ENCODE results near the gene LCN15.
"Not testable (repeated sequence)": the region's sequence is repeated elsewhere in the genome, so short reads cannot be mapped to it uniquely, and the experiment has no call there.

Gene LCN15

GRCh38 chr9:136722093-136722968 is 42.0 kb downstream of the LCN15 start:
- no peak for DNase-seq (ENCODE audit: low spot score)

- no peak for DNase-seq (ENCODE audit: low spot score)
These were observed 42.8 kb downstream of the LCN15 start for GRCh38 chr9:136721339-136722092.

- DNase-seq (ENCODE audit: low spot score) = no peak
These were observed 43.4 kb downstream of the LCN15 start for GRCh38 chr9:136720898-136721338.

- no peak for DNase-seq (ENCODE audit: low spot score)
These were observed 43.9 kb downstream of the LCN15 start for GRCh38 chr9:136720251-136720897.

GRCh38 chr9:136719195-136719880 is 45.0 kb downstream of the LCN15 start:
- no peak for DNase-seq (ENCODE audit: low spot score)

- DNase-seq (ENCODE audit: low spot score) = no peak
These were observed 45.7 kb downstream of the LCN15 start for GRCh38 chr9:136718345-136719194.

- DNase-seq (ENCODE audit: low spot score) = no peak
These were observed 46.9 kb downstream of the LCN15 start for GRCh38 chr9:136717399-136717798.

- no peak for DNase-seq (ENCODE audit: low spot score)
These were observed 49.4 kb downstream of the LCN15 start for GRCh38 chr9:136714893-136715274.

GRCh38 chr9:136714096-136714892 is 50.0 kb downstream of the LCN15 start:
- no peak for DNase-seq (ENCODE audit: low spot score)

GRCh38 chr9:136713550-136713949 is 50.8 kb downstream of the LCN15 start:
- no peak for DNase-seq (ENCODE audit: low spot score)

- DNase-seq (ENCODE audit: low spot score) = no peak
These were observed 51.4 kb downstream of the LCN15 start for GRCh38 chr9:136712690-136713544.

- no peak for DNase-seq (ENCODE audit: low spot score)
These were observed 52.3 kb downstream of the LCN15 start, which contains the start of gene DIPK1B for GRCh38 chr9:136711751-136712689. Gene DIPK1B, plus strand, starts transcription at chr9:136712572. Its CDS starts 94 bp downstream, at chr9:136712666.

- not testable (repeated sequence) for DNase-seq (ENCODE audit: low spot score)
These were observed 53.1 kb downstream of the LCN15 start for GRCh38 chr9:136711219-136711648.

- DNase-seq (ENCODE audit: low spot score) = no peak
These were observed 53.8 kb downstream of the LCN15 start for GRCh38 chr9:136710543-136710942.
